ENCODE results near the gene UBL4A.

DNA sequence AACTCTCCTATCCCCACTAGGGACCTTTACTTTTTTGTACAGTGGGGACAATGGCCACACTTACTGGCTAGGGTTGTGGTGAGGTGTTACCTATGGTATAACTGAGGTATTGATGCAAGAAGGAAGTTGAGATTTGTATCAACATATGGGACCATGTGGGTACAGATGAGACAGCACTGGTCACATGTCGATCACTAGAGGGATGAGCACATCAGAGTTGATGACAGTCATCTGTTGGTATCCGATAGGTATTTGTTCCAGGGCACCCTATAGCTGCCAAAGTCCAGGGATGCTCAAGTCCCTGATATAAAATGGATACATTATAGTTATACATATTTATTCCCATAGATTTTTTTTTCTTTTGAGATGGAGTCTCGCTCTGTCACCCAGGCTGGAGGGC is 16.6 kb upstream of the UBL4A start:
- TF ChIP-seq, protein P1, sequence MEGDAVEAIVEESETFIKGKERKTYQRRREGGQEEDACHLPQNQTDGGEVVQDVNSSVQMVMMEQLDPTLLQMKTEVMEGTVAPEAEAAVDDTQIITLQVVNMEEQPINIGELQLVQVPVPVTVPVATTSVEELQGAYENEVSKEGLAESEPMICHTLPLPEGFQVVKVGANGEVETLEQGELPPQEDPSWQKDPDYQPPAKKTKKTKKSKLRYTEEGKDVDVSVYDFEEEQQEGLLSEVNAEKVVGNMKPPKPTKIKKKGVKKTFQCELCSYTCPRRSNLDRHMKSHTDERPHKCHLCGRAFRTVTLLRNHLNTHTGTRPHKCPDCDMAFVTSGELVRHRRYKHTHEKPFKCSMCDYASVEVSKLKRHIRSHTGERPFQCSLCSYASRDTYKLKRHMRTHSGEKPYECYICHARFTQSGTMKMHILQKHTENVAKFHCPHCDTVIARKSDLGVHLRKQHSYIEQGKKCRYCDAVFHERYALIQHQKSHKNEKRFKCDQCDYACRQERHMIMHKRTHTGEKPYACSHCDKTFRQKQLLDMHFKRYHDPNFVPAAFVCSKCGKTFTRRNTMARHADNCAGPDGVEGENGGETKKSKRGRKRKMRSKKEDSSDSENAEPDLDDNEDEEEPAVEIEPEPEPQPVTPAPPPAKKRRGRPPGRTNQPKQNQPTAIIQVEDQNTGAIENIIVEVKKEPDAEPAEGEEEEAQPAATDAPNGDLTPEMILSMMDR (IDR thresholded peaks at IDR 0.05), result no peak
- no peak for TF ChIP-seq POLR2A (IDR thresholded peaks at IDR 0.05)
- TF ChIP-seq POLR2AphosphoS5 (IDR thresholded peaks at IDR 0.05; ENCODE audit: insufficient read depth in 1 of 2, low read depth in 1 of 2), result no peak
